ENCODE data around the gene MBD5.

GRCh38 chr2:148493822-148494563, 473.1 kb downstream of the MBD5 start:
- TF ChIP-seq, protein P1, sequence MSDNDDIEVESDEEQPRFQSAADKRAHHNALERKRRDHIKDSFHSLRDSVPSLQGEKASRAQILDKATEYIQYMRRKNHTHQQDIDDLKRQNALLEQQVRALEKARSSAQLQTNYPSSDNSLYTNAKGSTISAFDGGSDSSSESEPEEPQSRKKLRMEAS (IDR thresholded peaks at IDR 0.05) = no peak
- TF ChIP-seq TCF12 (IDR thresholded peaks at IDR 0.05; ENCODE audit: low read depth) (no peak), REST (IDR thresholded peaks at IDR 0.05; ENCODE audit: low read depth) (no peak), ZBTB7A (IDR thresholded peaks at IDR 0.05; ENCODE audit: low read depth) (no peak), EP300 (IDR thresholded peaks at IDR 0.05; ENCODE audit: borderline replicate concordance) (no peak), CREB1 (IDR thresholded peaks at IDR 0.05; ENCODE audit: low read depth) (no peak), YY1 (IDR thresholded peaks at IDR 0.05; ENCODE audit: low read depth) (no peak), EGR1 (IDR thresholded peaks at IDR 0.05) (no peak), CEBPB (IDR thresholded peaks at IDR 0.05) (no peak), NFIC (IDR thresholded peaks at IDR 0.05) (no peak)
